HepG2 (cell line): ENCODE results near the gene ZDHHC21. TPM values are rescaled to one million over a fixed set of nuclear protein-coding genes. Genes with fewer than 3 reads are reported as not detected.

ENCODE experiments used
- BRF2 ChIP-seq: sonication (generic); formaldehyde crosslinking; IDR thresholded peaks from 2 replicates; pipeline ENCODE4 v1.8.1; 2022; ENCODE audit warnings: mild to moderate bottlenecking, missing genetic modification reagents
- IKZF1 ChIP-seq: fragments of 450-650 bp; IDR thresholded peaks from 2 replicates; pipeline ENCODE4 v1.7.1; 2016
- KLF6 ChIP-seq: IDR thresholded peaks from 2 replicates; pipeline ENCODE4 v1.8.0; 2016; ENCODE audit warnings: missing biosample characterization, missing genetic modification reagents
- MAFK ChIP-seq, 2 experiments: IDR thresholded peaks in 1 of 2; conservative IDR thresholded peaks in 1 of 2; 2 replicates each; pipeline ENCODE4 v1.6.1; 2011; ENCODE audit warnings: improper control_type of control experiment in 2 of 2, low read length in 2 of 2
- REL ChIP-seq: sonication (generic); formaldehyde crosslinking; conservative IDR thresholded peaks from 2 replicates; pipeline ENCODE4 v1.8.0; 2022; ENCODE audit warnings: mild to moderate bottlenecking, missing genetic modification reagents, moderate library complexity
- SAFB2 ChIP-seq: sonication (generic); formaldehyde crosslinking; IDR thresholded peaks from 2 replicates; pipeline ENCODE4 v1.5.1; 2020; ENCODE audit warnings: missing genetic modification reagents, low read depth, mild to moderate bottlenecking, borderline replicate concordance
- SP140L ChIP-seq: sonication (generic); formaldehyde crosslinking; IDR thresholded peaks from 2 replicates; pipeline ENCODE4 v1.4.0; 2020; ENCODE audit warnings: missing genetic modification reagents, borderline replicate concordance
- SRSF4 ChIP-seq: fragments of 200-400 bp; formaldehyde crosslinking; IDR thresholded peaks from one replicate; pipeline ENCODE4 v1.6.1; 2018; ENCODE audit warnings: mild to moderate bottlenecking, low read depth, low read length, moderate library complexity; ENCODE audit not compliant: poor library complexity, severe bottlenecking
- TEF ChIP-seq: sonication (generic); formaldehyde crosslinking; IDR thresholded peaks from 2 replicates; pipeline ENCODE4 v1.5.0; 2020; ENCODE audit warnings: missing genetic modification reagents
- TFDP2 ChIP-seq: sonication (generic); formaldehyde crosslinking; IDR thresholded peaks from 2 replicates; pipeline ENCODE4 v1.4.0; 2020; ENCODE audit warnings: missing genetic modification reagents
- TRAFD1 ChIP-seq: sonication (generic); formaldehyde crosslinking; IDR thresholded peaks from 2 replicates; pipeline ENCODE4 v1.5.1; 2020; ENCODE audit warnings: missing genetic modification reagents, mild to moderate bottlenecking, borderline replicate concordance
- ZMAT3 ChIP-seq: sonication (generic); formaldehyde crosslinking; conservative IDR thresholded peaks from 2 replicates; pipeline ENCODE4 v1.7.0; 2021; ENCODE audit warnings: missing genetic modification reagents
- ZNF180 ChIP-seq: sonication (generic); formaldehyde crosslinking; IDR thresholded peaks from 2 replicates; pipeline ENCODE4 v1.4.0; 2020; ENCODE audit warnings: low read depth, missing genetic modification reagents, borderline replicate concordance
- ZNF280D ChIP-seq: sonication (generic); formaldehyde crosslinking; IDR thresholded peaks from 2 replicates; pipeline ENCODE4 v1.5.1; 2020; ENCODE audit warnings: mild to moderate bottlenecking, missing genetic modification reagents
- ZNF460 ChIP-seq: sonication (generic); formaldehyde crosslinking; IDR thresholded peaks from 2 replicates; pipeline ENCODE4 v1.5.1; 2020; ENCODE audit warnings: missing genetic modification reagents, mild to moderate bottlenecking, borderline replicate concordance
- ZNF629 ChIP-seq: sonication (generic); formaldehyde crosslinking; conservative IDR thresholded peaks from 2 replicates; pipeline ENCODE4 v1.5.0; 2020; ENCODE audit warnings: missing genetic modification reagents
- ZNF704 ChIP-seq: sonication (generic); formaldehyde crosslinking; IDR thresholded peaks from 2 replicates; pipeline ENCODE4 v1.8.1; 2023; ENCODE audit warnings: mild to moderate bottlenecking, inconsistent platforms, moderate library complexity, missing genetic modification reagents, borderline replicate concordance
- ZNF839 ChIP-seq: sonication (generic); formaldehyde crosslinking; IDR thresholded peaks from 2 replicates; pipeline ENCODE4 v1.4.0; 2020; ENCODE audit warnings: missing genetic modification reagents, mild to moderate bottlenecking, borderline replicate concordance
- polyA plus RNA-seq, 8 experiments: library from polyadenylated mRNA; depleted of rRNA in 3 of 8; stranded (reverse) in 7 of 8; unstranded in 1 of 8; fragments of >200 nt; fragmentation: Illumina TruSeq in 4 of 8; extraction: Trizol in 4 of 8; gene quantifications; 2 replicates each; pipeline versions ENCODE4 v1.2.1 to v1.2.3, GENCODE V29; 2011 to 2016; ENCODE audit warnings: low read depth in 4 of 8, missing spikeins in 1 of 8, mixed read lengths in 1 of 8; ENCODE audit not compliant: insufficient read depth in 1 of 8
- total RNA-seq, 5 experiments: library from RNA; depleted of rRNA; stranded (reverse); fragments of >200 nt; fragmentation: Illumina TruSeq; extraction: Trizol; gene quantifications; 2 replicates each; pipeline ENCODE4 v1.2.3, GENCODE V29; 2016; ENCODE audit warnings: low read depth in 1 of 5

Gene ZDHHC21
- total and polyA plus RNA-seq, 2 of the 13 experiments (the other 11 are each of a cell fraction or from before 2014, with no cell fraction given): 2.4 to 3.7 TPM

GRCh38 chr9:14693251-14693861 is at the start of gene ZDHHC21 (continued):
- no peak for TF ChIP-seq TRAFD1 (CRISPR knock-in tag)
- TF ChIP-seq SRSF4: no peak
- TF ChIP-seq REL (CRISPR knock-in tag): peak; percentile 46; the same call in 1 of the 2 replicates
- TF ChIP-seq IKZF1: no peak
- TF ChIP-seq ZNF839: no peak
- no peak for TF ChIP-seq ZNF460 (CRISPR knock-in tag)
- no peak for TF ChIP-seq TEF
- 0 out of 2 replicates have a peak, but pooled peaks have one; percentile 83 for TF ChIP-seq SAFB2
- TF ChIP-seq BRF2 (CRISPR knock-in tag): no peak
- TF ChIP-seq ZNF180 (CRISPR knock-in tag): no peak
- TF ChIP-seq ZMAT3 (CRISPR knock-in tag): peak; percentile 85
- TF ChIP-seq SP140L: 0 out of 2 replicates have a peak, but pooled peaks have one; percentile 53
- no peak for TF ChIP-seq ZNF280D (CRISPR knock-in tag)
- TF ChIP-seq MAFK (conservative IDR thresholded peaks at IDR 0.05 in 1 of 2, IDR thresholded peaks at IDR 0.05 in 1 of 2; ENCODE audit: low read length in 2 of 2): no peak
- peak; percentile 88; the same call in 1 of the 2 replicates for TF ChIP-seq KLF6 (CRISPR knock-in tag)
- TF ChIP-seq ZNF629: no peak
- 0 out of 2 replicates have a peak, but pooled peaks have one; percentile 55 for TF ChIP-seq ZNF704 (CRISPR knock-in tag)
- TF ChIP-seq TFDP2: peak; percentile 72
